Left lung (tissue), 10 donors: ENCODE measurements around the gene GRK1. TPM values are rescaled to one million over a fixed set of nuclear protein-coding genes. Genes with fewer than 3 reads are reported as not detected.
A peak's percentile ranks its signal among the peaks of the same experiment; 100 is the strongest.

Experiments
- ATAC-seq: fragments of 200-7000 bp; cut with Tn5 transposase; one replicate; pipeline ENCODE4 v1.9.1; 2020; ENCODE audit warnings: moderate library complexity
- DNase-seq, 4 donors: peaks; one replicate each; pipeline ENCODE4 v3.0.0-alpha.2; 2013 to 2020
- H3K27ac ChIP-seq, 2 donors: fragments of 200-600 bp; sonication (generic) in 1 of 2; one replicate each; pipeline versions ENCODE4 v1.5.0 to v1.8.0; 2020 to 2021
- H3K27me3 ChIP-seq, 2 donors: fragments of 200-600 bp; sonication (generic) in 1 of 2; one replicate each; pipeline versions ENCODE4 v1.5.0 to v1.8.0; 2020 to 2021
- H3K36me3 ChIP-seq, 2 donors: fragments of 200-600 bp; sonication (generic) in 1 of 2; one replicate each; pipeline versions ENCODE4 v1.5.0 to v1.8.0; 2020 to 2021
- H3K4me1 ChIP-seq, 2 donors: fragments of 200-600 bp; one replicate each; pipeline ENCODE4 v1.8.0; 2021
- H3K4me3 ChIP-seq, 2 donors: fragments of 200-600 bp; sonication (generic) in 1 of 2; one replicate each; pipeline versions ENCODE4 v1.5.0 to v1.8.0; 2020 to 2021; ENCODE audit warnings: mild to moderate bottlenecking in 1 of 2
- H3K9me3 ChIP-seq, 2 donors: fragments of 200-600 bp; sonication (generic) in 1 of 2; one replicate each; pipeline versions ENCODE4 v1.5.0 to v1.8.0; 2020 to 2021
- CTCF ChIP-seq, 2 donors: fragments of 200-600 bp; sonication (generic) in 1 of 2; IDR thresholded peaks; one replicate each; pipeline versions ENCODE4 v1.5.0 to v1.8.0; 2021; ENCODE audit warnings: antibody characterized with exemption in 2 of 2
- intact Hi-C, 2 donors: fragments of 100-400 bp; cut with DNase I; formaldehyde crosslinking; loops; one replicate each; pipeline versions ENCODE4 v1.11.2 to v1.14.2; 2022
- polyA plus RNA-seq, 6 donors: library from polyadenylated mRNA; unstranded; fragments of 120-200 nt; gene quantifications; one replicate each; pipeline ENCODE4 v1.2.1, GENCODE V29; 2013; ENCODE audit not compliant: insufficient read length in 6 of 6
- total RNA-seq, 2 donors: library from RNA; stranded (reverse); fragmentation: NEBNext Ultra II Directional; extraction: Animal tissue kit (Norgen Biotek cat#: 25700); gene quantifications; one replicate each; pipeline ENCODE4 v1.2.1, GENCODE V29; 2021
- donor health status: DM: no; HTN: yes; CAD: no.
- donor health status: DM: no; HTN: no; CAD: no.

GRK1 gene
- total and polyA plus RNA-seq, 8 donors: 0.21 to 3.1 (median 1.2) TPM; not detected in 1

GRCh38 chr13:113650731-113651148 lies 16.3 kb upstream of the GRK1 start:
- intact Hi-C loops: no loop called here
- no peak for ATAC-seq
- Histone ChIP-seq H3K4me3 (no peak overlapping the region), H3K27ac (peak overlapping the region in 1 of 2 donors; percentile 33), H3K36me3 (no peaks in the 10 kb centered on the region), H3K27me3 (no peaks in the 10 kb centered on the region), H3K9me3 (no peaks in the 10 kb centered on the region), H3K4me1 (peaks cover 6 to 18% of the 10 kb centered on the region in 2 donors)
- TF ChIP-seq CTCF (IDR thresholded peaks at IDR 0.05): no peak
- no peak for DNase-seq

GRCh38 chr13:113651511-113652403 lies 15.3 kb upstream of the GRK1 start:
- Histone ChIP-seq H3K9me3 (no peaks in the 10 kb centered on the region), H3K27ac (no peak overlapping the region), H3K27me3 (no peaks in the 10 kb centered on the region), H3K4me1 (peaks cover 5 to 11% of the 10 kb centered on the region in 2 donors), H3K36me3 (no peaks in the 10 kb centered on the region), H3K4me3 (no peak overlapping the region)
- TF ChIP-seq CTCF (IDR thresholded peaks at IDR 0.05): no peak
- ATAC-seq (no peak), DNase-seq (peak in 2 of 4 donors; percentile 21 to 74)
- intact Hi-C loops: no loop called here

- intact Hi-C loops: no loop called here
- no peaks in the 10 kb centered on the region for H3K27me3 ChIP-seq
- H3K27ac ChIP-seq: no peak overlapping the region
- TF ChIP-seq CTCF (IDR thresholded peaks at IDR 0.05): no peak
- no peaks in the 10 kb centered on the region for H3K36me3 ChIP-seq
- no peaks in the 10 kb centered on the region for H3K9me3 ChIP-seq
- ATAC-seq: no peak
- DNase-seq: peak in 2 of 4 donors; percentile 15 to 57
- no peak overlapping the region for H3K4me3 ChIP-seq
- H3K4me1 ChIP-seq: peaks cover 0 to 2% of the 10 kb centered on the region in 2 donors
Measured at GRCh38 chr13:113652404-113653263, 14.4 kb upstream of the GRK1 start.

GRCh38 chr13:113653264-113654174 lies 13.5 kb upstream of the GRK1 start:
- H3K36me3 ChIP-seq: no peaks in the 10 kb centered on the region
- no peaks in the 10 kb centered on the region for H3K9me3 ChIP-seq
- no peaks in the 10 kb centered on the region for H3K4me1 ChIP-seq
- H3K27me3 ChIP-seq: no peaks in the 10 kb centered on the region
- intact Hi-C loops: no loop called here
- DNase-seq (peak in 2 of 4 donors; percentile 17 to 59), ATAC-seq (no peak)
- no peak overlapping the region for H3K27ac ChIP-seq
- TF ChIP-seq CTCF (IDR thresholded peaks at IDR 0.05): no peak
- no peak overlapping the region for H3K4me3 ChIP-seq
